ENCODE data around the gene XIAP. TPM values are rescaled to one million over a fixed set of nuclear protein-coding genes. Genes with fewer than 3 reads are reported as not detected.
A peak's percentile ranks its signal among the peaks of the same experiment; 100 is the strongest.

Gene XIAP
- total RNA-seq, 1 donor from 2014 or later: 36.3 TPM

DNA sequence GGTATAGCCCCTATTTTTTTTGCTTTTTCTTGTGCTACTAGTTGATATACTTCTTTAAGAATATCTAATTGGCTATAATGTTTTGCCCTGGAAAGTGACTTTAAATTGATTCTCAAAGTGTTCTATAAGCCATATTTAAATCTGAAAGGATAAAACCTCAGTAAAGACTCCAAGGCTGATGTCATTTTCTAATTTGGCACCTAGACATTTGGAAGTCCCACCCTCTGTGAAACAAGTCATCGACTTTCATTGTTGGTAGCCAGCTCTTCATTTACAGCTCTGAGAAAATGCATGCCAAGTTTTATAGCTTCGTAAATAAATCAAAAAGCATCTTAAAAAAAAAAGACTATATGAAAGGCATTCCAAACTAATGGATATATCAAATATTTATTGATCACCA, 83.6 kb downstream of the XIAP start:
- Mint-ChIP-seq H3K9me3 (no peaks in the 10 kb centered on the region), H3K4me3 (no peak overlapping the region), H3K4me1 (no peaks in the 10 kb centered on the region), H3K27me3 (peaks cover 5% of the 10 kb centered on the region), H3K27ac (no peak overlapping the region), H3K36me3 (ENCODE audit: low read depth) (no peaks in the 10 kb centered on the region)
- intact Hi-C loops (cut with micrococcal nuclease): no loop called here
- no peak for DNase-seq

DNA sequence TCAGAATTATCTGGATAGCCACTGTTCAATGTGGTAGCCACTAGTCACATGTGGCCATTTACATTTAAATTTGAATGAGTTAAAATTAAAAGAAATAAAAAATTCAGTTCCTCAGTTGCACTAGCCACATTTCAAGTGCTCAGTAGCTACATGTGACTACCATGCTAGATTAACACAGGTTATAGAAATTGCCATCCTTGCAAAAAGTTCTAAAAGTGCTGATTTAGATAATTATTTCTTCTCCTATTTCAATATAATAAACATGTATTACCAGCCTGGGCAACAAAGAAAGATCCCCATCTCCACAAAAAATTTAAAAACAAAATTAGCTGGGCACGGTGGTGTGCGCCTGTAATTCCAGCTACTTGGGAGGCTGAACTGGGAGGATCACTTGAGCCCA, 90.0 kb downstream of the XIAP start:
- Mint-ChIP-seq H3K36me3 (ENCODE audit: low read depth) (no peaks in the 10 kb centered on the region), H3K27me3 (no peaks in the 10 kb centered on the region), H3K27ac (no peak overlapping the region), H3K4me1 (no peaks in the 10 kb centered on the region), H3K4me3 (no peak overlapping the region), H3K9me3 (no peaks in the 10 kb centered on the region)
- intact Hi-C loops (cut with micrococcal nuclease): no loop called here
- no peak for DNase-seq

DNA sequence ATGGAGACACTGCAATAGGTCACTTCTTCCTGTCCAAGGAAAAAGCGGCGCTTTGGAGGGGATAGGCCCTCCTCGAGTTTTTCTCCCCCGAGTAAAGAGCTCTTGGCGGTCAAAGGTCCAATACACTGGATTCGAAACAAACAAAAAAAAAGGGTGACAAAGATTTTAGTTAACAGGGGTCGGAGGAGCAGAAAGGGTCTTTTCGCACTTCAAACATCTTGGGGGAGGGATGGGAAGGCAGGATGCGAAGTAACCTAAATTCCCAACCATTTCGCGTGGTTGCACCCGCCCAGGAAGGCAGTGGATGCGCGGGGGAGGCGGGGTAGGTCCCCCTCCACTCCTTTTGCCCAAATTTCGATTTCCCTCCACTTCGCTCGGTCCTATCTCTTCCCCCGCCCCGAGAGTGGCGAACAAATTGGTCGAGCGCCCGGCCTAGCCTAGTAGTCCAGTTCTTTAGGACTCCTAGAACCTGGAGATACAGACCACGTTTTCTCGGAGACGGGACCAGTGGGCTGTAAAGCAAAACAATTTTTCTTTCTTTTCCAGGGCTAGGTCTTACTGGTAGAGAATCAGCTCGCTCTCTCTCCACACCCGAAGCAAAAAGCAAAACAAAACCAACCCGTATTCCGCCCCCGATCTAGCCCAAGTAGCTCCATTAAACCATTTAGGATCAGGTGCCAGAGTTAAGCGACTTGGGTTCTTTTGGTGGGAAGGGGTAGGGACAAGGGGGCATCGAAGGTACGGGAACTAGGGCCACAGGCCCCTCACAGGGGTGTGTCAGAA, 99.6 kb downstream of the XIAP start:
- no peaks in the 10 kb centered on the region for H3K9me3 Mint-ChIP-seq
- no peaks in the 10 kb centered on the region for H3K27me3 Mint-ChIP-seq
- DNase-seq: peak; percentile 73
- peak overlapping the region; percentile 92 for H3K27ac Mint-ChIP-seq
- H3K4me3 Mint-ChIP-seq: peak overlapping the region; percentile 84
- H3K4me1 Mint-ChIP-seq: peaks cover 10% of the 10 kb centered on the region
- H3K36me3 Mint-ChIP-seq (ENCODE audit: low read depth): peaks cover 5% of the 10 kb centered on the region
- intact Hi-C loops (cut with micrococcal nuclease): loop anchor here (1.0 to 5.0 kb wide), 5 partner anchors 17 to 389 kb away; no protein-coding TSS in a partner anchor

DNA sequence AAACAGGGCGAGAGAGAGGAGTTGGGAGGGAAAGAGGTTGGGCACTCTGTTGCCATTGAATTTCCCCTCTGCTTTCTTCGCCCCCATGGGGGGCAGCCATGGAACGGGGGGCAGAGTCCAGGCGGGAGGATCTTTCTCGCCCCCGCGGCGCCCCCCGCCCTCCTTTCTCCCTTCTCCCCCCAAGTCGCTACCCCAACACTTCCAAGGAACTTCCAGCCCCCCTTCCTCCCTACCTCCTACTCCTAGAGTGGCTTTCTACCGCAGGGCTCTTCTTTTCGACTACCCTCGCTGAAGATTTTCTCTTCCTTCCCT, 101.1 kb downstream of the XIAP start:
- H3K27me3 Mint-ChIP-seq: no peaks in the 10 kb centered on the region
- H3K4me1 Mint-ChIP-seq: peaks cover 18% of the 10 kb centered on the region
- H3K9me3 Mint-ChIP-seq: no peaks in the 10 kb centered on the region
- peaks cover 8% of the 10 kb centered on the region for H3K36me3 Mint-ChIP-seq (ENCODE audit: low read depth)
- H3K27ac Mint-ChIP-seq: peak overlapping the region; percentile 98
- no peak for DNase-seq
- peak overlapping the region; percentile 84 for H3K4me3 Mint-ChIP-seq
- intact Hi-C loops (cut with micrococcal nuclease): loop anchor here (1.0 to 5.0 kb wide), 5 partner anchors 15 to 388 kb away; no protein-coding TSS in a partner anchor

DNA sequence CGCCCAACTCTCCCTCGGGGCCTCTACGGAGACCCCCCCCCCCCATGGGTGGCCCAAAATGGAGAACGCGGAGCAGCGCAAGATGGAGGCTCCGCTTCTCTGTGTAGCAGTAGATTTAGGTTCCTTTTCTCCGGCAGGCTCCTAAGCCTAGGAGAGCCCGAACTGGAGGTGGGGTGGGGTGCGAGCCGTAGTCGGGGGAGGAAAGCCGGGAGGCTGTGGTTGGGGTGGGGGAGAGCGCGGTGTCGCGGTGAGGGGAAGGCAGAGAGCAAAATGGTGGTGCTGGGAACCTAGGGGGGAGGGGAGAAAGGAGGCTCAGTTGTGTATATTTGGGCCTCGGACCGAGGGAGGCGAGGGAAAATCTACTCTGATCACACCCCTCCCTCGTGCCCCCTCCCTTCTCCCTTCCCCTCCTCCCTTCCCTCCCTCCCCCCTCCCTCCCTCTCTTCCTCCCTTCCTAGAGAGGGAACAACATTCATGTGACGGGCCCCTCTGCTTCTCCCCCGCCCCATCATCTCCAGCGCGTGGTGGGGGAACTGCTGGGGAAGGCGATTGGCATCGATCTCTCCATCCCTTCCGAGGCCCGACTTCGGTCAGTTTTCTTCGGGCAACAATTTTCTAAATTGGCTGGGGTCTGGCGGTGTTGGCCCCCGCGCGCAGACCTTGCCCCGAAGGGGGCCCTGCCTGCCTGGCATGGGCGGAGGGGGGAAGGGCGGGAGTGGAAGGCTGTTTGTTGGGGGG, 101.6 kb downstream of the XIAP start, which contains the start of gene STAG2:
TSS of gene STAG2 (plus strand) at position 439 of the 738 bp plus-strand sequence. CDS start 60,922 bp downstream, outside the sequence.
- DNase-seq: peak; percentile 84
- Mint-ChIP-seq H3K36me3 (ENCODE audit: low read depth) (peaks cover 8% of the 10 kb centered on the region), H3K27me3 (no peaks in the 10 kb centered on the region), H3K4me3 (peak within 1 kb of the TSS; percentile 84), H3K9me3 (no peaks in the 10 kb centered on the region), H3K4me1 (peaks cover 19% of the 10 kb centered on the region), H3K27ac (peak within 1 kb of the TSS; percentile 98)
- intact Hi-C loops (cut with micrococcal nuclease): loop anchor here (1.0 to 5.0 kb wide), 4 partner anchors 84 to 387 kb away; no protein-coding TSS in a partner anchor

DNA sequence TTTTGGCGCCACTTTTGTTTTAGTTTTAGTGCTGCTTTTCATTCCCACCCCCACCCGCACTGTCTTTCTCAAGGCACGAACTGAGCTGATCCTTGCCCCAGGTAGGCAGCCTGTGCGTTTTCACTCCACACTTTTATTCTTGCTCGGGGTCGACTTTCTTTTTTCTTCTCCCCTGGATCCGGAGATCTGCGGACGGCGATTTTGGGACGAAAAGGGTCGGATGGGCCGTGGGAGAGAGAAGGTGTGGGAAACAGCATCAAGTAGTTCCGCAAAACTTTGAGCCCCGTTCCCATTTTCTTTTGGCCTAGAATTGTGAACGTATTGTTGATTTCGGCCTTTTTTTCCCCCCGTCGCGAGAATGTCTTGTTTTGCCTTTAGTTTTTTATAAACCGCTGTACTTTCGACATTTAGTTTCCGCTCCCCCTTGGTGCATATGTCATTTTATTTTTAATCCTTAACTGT, 102.2 kb downstream of the XIAP start:
- no peak for DNase-seq
- peak overlapping the region; percentile 98 for H3K27ac Mint-ChIP-seq
- H3K9me3 Mint-ChIP-seq: no peaks in the 10 kb centered on the region
- peaks cover 11% of the 10 kb centered on the region for H3K36me3 Mint-ChIP-seq (ENCODE audit: low read depth)
- H3K4me1 Mint-ChIP-seq: peaks cover 21% of the 10 kb centered on the region
- peak overlapping the region; percentile 84 for H3K4me3 Mint-ChIP-seq
- no peaks in the 10 kb centered on the region for H3K27me3 Mint-ChIP-seq
- intact Hi-C loops (cut with micrococcal nuclease): loop anchor here (1.0 to 5.0 kb wide), 3 partner anchors 85 to 275 kb away; no protein-coding TSS in a partner anchor

DNA sequence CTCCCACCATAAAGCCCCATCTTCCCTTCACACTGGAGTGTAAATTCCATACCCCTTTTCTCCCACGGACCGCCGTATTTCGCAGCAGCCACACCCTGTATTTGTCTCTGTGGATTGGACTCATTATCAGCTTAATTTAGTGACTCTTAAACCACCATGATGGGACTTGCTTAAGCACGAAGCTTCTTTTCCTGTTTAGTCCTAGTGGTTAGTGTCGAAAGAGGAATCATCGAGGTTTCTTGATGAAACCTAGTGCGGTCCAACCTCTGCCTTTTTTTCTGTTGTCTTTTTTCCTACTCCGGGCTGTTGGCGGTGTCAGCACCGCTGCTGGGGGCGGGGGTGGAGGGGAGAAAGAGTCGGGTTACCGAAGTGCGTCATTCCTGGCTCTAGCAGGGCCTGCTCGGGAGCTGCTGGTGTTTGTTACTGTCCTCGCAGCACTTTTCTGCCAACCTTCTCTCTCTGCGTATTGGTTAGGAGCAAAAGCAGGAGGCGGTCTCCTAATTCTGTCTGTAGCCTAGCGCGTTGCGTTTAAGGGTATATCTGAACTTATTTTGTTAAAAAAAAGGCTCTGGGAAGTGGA, 103.0 kb downstream of the XIAP start:
- Mint-ChIP-seq H3K4me3 (peak overlapping the region; percentile 84), H3K4me1 (peaks cover 22% of the 10 kb centered on the region), H3K27ac (peak overlapping the region; percentile 98), H3K36me3 (ENCODE audit: low read depth) (peaks cover 13% of the 10 kb centered on the region), H3K27me3 (no peaks in the 10 kb centered on the region), H3K9me3 (no peaks in the 10 kb centered on the region)
- intact Hi-C loops (cut with micrococcal nuclease): loop anchor here (1.0 to 5.0 kb wide), 6 partner anchors 9 to 274 kb away; no protein-coding TSS in a partner anchor
- peak; percentile 93 for DNase-seq

Other genes with a start within 250 kb of the XIAP start
- gene THOC2, start 127.0 kb upstream of the XIAP start, total RNA-seq: 91.2 and 96.7 TPM in 2 replicates
- 101 and 103 TPM in 2 replicates for gene STAG2, start 101.7 kb downstream of the XIAP start, total RNA-seq